ENCODE results near the gene MREG.

DNA sequence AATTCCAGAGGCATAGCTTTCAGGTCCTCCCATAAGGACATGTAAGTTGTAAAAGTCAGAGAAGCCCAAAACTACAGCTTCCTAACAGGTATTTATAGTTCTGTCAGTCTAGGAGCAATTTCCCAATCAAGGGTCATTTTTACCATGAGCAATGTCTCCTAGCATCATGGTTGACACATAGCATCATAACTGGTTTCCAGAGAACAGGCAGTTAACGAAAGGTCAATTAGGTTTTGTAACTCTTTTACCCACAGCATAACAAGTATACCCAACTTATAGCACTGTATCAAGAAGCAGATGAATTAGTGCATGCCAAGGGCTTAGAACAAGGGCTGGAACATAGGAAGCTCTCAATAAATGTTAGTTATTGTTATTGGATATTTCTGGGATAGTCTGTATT lies 110.1 kb downstream of the MREG start:
- no peak for TF ChIP-seq NCOA2 (IDR thresholded peaks at IDR 0.05; ENCODE audit: partially characterized antibody in 2 of 2)
- TF ChIP-seq ZNF668 (CRISPR knock-in tag; IDR thresholded peaks at IDR 0.05): no peak
- TF ChIP-seq, protein P1, sequence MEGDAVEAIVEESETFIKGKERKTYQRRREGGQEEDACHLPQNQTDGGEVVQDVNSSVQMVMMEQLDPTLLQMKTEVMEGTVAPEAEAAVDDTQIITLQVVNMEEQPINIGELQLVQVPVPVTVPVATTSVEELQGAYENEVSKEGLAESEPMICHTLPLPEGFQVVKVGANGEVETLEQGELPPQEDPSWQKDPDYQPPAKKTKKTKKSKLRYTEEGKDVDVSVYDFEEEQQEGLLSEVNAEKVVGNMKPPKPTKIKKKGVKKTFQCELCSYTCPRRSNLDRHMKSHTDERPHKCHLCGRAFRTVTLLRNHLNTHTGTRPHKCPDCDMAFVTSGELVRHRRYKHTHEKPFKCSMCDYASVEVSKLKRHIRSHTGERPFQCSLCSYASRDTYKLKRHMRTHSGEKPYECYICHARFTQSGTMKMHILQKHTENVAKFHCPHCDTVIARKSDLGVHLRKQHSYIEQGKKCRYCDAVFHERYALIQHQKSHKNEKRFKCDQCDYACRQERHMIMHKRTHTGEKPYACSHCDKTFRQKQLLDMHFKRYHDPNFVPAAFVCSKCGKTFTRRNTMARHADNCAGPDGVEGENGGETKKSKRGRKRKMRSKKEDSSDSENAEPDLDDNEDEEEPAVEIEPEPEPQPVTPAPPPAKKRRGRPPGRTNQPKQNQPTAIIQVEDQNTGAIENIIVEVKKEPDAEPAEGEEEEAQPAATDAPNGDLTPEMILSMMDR (IDR thresholded peaks at IDR 0.05 in 2 of 3, conservative IDR thresholded peaks at IDR 0.05 in 1 of 3; ENCODE audit: insufficient read depth in 2 of 3, low read depth in 1 of 3, low read length in 3 of 3): no peak
- TF ChIP-seq ZBED1 (IDR thresholded peaks at IDR 0.05): no peak
- no peak for TF ChIP-seq HMG20A (CRISPR knock-in tag; conservative IDR thresholded peaks at IDR 0.05)
- no peak for TF ChIP-seq CREM (IDR thresholded peaks at IDR 0.05; ENCODE audit: low read depth)
- no peak for TF ChIP-seq RBM39 (optimal IDR thresholded peaks at IDR 0.05; ENCODE audit: low read depth, low read length)
- no peak for TF ChIP-seq ZNF589 (CRISPR knock-in tag; IDR thresholded peaks at IDR 0.05; ENCODE audit: low read depth)
- no peak for TF ChIP-seq FOSL1 (tag; conservative IDR thresholded peaks at IDR 0.05)
- TF ChIP-seq JUN (IDR thresholded peaks at IDR 0.05; ENCODE audit: borderline replicate concordance, low read depth, low read length): no peak
- TF ChIP-seq JUN (CRISPR knock-in tag; IDR thresholded peaks at IDR 0.05; ENCODE audit: borderline replicate concordance): no peak

All from K562 (cell line).